GM18951 (cell line): ENCODE data around the gene ST3GAL3.

Source experiments
- POLR2A ChIP-seq: IDR thresholded peaks from 4 replicates; pipeline ENCODE4 v1.6.1; 2011; ENCODE audit warnings: mild to moderate bottlenecking; ENCODE audit not compliant: insufficient read length, insufficient read depth; ENCODE audit errors: extremely low read depth
- in situ Hi-C: fragments of 300-500 bp; cut with MboI; formaldehyde crosslinking; loops from one replicate; pipeline ENCODE4 v1.12.0; 2022; ENCODE audit warnings: low sequenced_read_pairs, mixed read lengths, inconsistent platforms; ENCODE audit not compliant: unreplicated experiment

Gene ST3GAL3

GRCh38 chr1:43686801-43687200 is 20.5 kb upstream of the ST3GAL3 start:
- no peak for TF ChIP-seq POLR2A
- in situ Hi-C loops: no loop called here

- no peak for TF ChIP-seq POLR2A
- in situ Hi-C loops: no loop called here
These were observed 19.8 kb upstream of the ST3GAL3 start for GRCh38 chr1:43687301-43688108.

GRCh38 chr1:43688109-43688387 is 19.3 kb upstream of the ST3GAL3 start:
- no peak for TF ChIP-seq POLR2A
- in situ Hi-C loops: no loop called here

GRCh38 chr1:43688594-43689000 is 18.7 kb upstream of the ST3GAL3 start:
- TF ChIP-seq POLR2A: no peak
- in situ Hi-C loops: no loop called here

GRCh38 chr1:43689289-43689688 is 18.0 kb upstream of the ST3GAL3 start:
- in situ Hi-C loops: no loop called here
- TF ChIP-seq POLR2A: no peak

GRCh38 chr1:43691871-43692815 is 15.2 kb upstream of the ST3GAL3 start:
- in situ Hi-C loops: no loop called here
- peak; percentile 13 for TF ChIP-seq POLR2A

GRCh38 chr1:43693371-43693770 is 14.0 kb upstream of the ST3GAL3 start:
- in situ Hi-C loops: no loop called here
- no peak for TF ChIP-seq POLR2A

GRCh38 chr1:43699281-43699680 is 8.1 kb upstream of the ST3GAL3 start:
- no peak for TF ChIP-seq POLR2A
- in situ Hi-C loops: no loop called here

- no peak for TF ChIP-seq POLR2A
- in situ Hi-C loops: no loop called here
These were observed 3.5 kb upstream of the ST3GAL3 start for GRCh38 chr1:43703836-43704235.

- in situ Hi-C loops: no loop called here
- TF ChIP-seq POLR2A: no peak
These were observed 2.5 kb upstream of the ST3GAL3 start for GRCh38 chr1:43704838-43705237.

- TF ChIP-seq POLR2A: no peak
- in situ Hi-C loops: no loop called here
These were observed 2.0 kb upstream of the ST3GAL3 start for GRCh38 chr1:43705334-43705733.

- TF ChIP-seq POLR2A: peak; percentile 23
- in situ Hi-C loops: no loop called here
These were observed 1.2 kb upstream of the ST3GAL3 start for GRCh38 chr1:43705982-43706597.

GRCh38 chr1:43706598-43707189 is 642 bp upstream of the ST3GAL3 start:
- TF ChIP-seq POLR2A: no peak
- in situ Hi-C loops: no loop called here
